ENCODE results near the gene C6orf120.

GRCh38 chr6:169654598-169655391, 47.1 kb upstream of the C6orf120 start:
- TF ChIP-seq CTCF (optimal IDR thresholded peaks at IDR 0.05 in 1 of 3, IDR thresholded peaks at IDR 0.05 in 1 of 3, conservative IDR thresholded peaks at IDR 0.05 in 1 of 3; ENCODE audit: extremely low read depth in 1 of 3, insufficient read depth in 2 of 3, low read length in 3 of 3) (peak in 2 of 3 experiments; percentile 18 to 53), EZH2 (IDR thresholded peaks at IDR 0.05; ENCODE audit: low read length) (no peak)
